Fibroblast of lung (primary cell): ENCODE results near the gene ABCB8.

Experiments
- EZH2 ChIP-seq: IDR thresholded peaks from 2 replicates; pipeline ENCODE4 v1.5.1; 2012; ENCODE audit warnings: low read length, control low read depth, mild to moderate bottlenecking; ENCODE audit errors: missing control alignments
- TF ChIP-seq, protein P1 (sequence below), 2 donors: IDR thresholded peaks in 1 of 2; conservative IDR thresholded peaks in 1 of 2; 1 replicate in 1 of 2; 2 replicates in 1 of 2; pipeline ENCODE4 v1.5.1; 2011 to 2012; ENCODE audit warnings: low read length in 2 of 2, control low read depth in 1 of 2, inconsistent platforms in 1 of 2, low read depth in 1 of 2, mild to moderate bottlenecking in 1 of 2

DNA sequence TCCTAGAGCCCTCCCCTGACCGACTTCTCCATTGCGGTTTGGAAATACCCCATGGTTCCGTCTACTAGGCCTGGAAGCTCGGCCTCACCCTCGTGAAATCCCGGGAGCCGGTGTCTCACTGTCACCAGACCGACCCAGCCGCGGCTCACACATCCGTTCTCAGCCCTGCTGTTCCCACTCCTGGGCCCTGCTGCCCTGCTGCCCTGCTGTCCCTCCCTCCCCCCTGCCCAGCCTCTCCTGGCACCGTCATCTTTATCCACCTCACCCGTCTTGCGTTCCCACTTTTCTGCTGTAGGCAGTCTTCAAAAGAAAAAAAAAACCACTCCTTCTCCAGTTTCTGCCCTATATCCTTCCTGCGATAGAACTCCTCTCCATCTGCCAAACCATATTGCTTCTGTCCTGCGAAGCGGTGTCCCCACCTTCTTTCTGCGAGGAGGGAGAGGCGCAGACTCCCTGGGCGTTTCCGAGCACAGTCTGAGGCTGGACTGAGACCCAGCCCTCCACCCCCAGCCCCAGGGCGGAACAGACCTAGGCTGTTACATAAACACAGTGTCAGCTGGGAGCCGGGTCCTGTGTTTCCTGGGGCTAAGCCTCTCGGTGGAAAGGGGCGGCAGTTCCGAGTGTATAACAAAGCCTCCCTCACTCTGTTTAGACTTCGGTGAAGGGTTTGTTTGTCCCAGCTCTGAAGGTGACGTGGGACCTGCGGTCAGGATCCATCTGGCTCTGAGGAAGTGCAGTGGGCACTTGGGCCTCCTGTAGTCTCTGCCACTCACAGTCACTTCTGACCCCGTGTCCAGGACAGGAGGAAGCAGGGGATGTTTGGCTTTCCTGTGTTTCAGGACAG, 60.8 kb downstream of the ABCB8 start:
- TF ChIP-seq, protein P1, sequence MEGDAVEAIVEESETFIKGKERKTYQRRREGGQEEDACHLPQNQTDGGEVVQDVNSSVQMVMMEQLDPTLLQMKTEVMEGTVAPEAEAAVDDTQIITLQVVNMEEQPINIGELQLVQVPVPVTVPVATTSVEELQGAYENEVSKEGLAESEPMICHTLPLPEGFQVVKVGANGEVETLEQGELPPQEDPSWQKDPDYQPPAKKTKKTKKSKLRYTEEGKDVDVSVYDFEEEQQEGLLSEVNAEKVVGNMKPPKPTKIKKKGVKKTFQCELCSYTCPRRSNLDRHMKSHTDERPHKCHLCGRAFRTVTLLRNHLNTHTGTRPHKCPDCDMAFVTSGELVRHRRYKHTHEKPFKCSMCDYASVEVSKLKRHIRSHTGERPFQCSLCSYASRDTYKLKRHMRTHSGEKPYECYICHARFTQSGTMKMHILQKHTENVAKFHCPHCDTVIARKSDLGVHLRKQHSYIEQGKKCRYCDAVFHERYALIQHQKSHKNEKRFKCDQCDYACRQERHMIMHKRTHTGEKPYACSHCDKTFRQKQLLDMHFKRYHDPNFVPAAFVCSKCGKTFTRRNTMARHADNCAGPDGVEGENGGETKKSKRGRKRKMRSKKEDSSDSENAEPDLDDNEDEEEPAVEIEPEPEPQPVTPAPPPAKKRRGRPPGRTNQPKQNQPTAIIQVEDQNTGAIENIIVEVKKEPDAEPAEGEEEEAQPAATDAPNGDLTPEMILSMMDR (conservative IDR thresholded peaks at IDR 0.05 in 1 of 2, IDR thresholded peaks at IDR 0.05 in 1 of 2; ENCODE audit: low read depth in 1 of 2, low read length in 2 of 2), result no peak
- no peak for TF ChIP-seq EZH2
